Coronary artery (tissue), 2 donors: Measurements from ENCODE around the gene RNU1-3.
A peak's percentile ranks its signal among the peaks of the same experiment; 100 is the strongest.
"Not testable (repeated sequence)": the region's sequence is repeated elsewhere in the genome, so short reads cannot be mapped to it uniquely, and the experiment has no call there.

Experiments used
- DNase-seq: peaks from one replicate; pipeline ENCODE4 v3.0.0-alpha.2; 2017; ENCODE audit warnings: low spot score
- H3K27ac ChIP-seq, 2 donors: fragments of 200-600 bp; sonication (generic); one replicate each; pipeline ENCODE4 v1.5.1; 2016 to 2019
- H3K4me3 ChIP-seq: fragments of 200-600 bp; sonication (generic); 2 replicates; pipeline ENCODE4 v1.5.1; 2016; ENCODE audit warnings: mild to moderate bottlenecking, moderate library complexity
- CTCF ChIP-seq: fragments of 200-600 bp; sonication (generic); IDR thresholded peaks from one replicate; pipeline ENCODE4 v1.5.1; 2019; ENCODE audit warnings: antibody characterized with exemption

RNU1-3 gene

GRCh38 chr1:16645271-16646060, 21.3 kb downstream of the RNU1-3 start:
- DNase-seq = peak; percentile 85
- peak overlapping the region; percentile 75 for H3K4me3 ChIP-seq

GRCh38 chr1:16644482-16645270, 22.1 kb downstream of the RNU1-3 start:
- peak; percentile 99 for DNase-seq
- peak overlapping the region; percentile 75 for H3K4me3 ChIP-seq
- H3K27ac ChIP-seq = peak overlapping the region; percentile 62 to 77

More at GRCh38 chr1:16645271-16646060, 21.3 kb downstream of the RNU1-3 start:
- H3K27ac ChIP-seq = peak overlapping the region; percentile 62 to 77

- no peak for TF ChIP-seq CTCF
- H3K27ac ChIP-seq = peak overlapping the region; percentile 62 to 77
- DNase-seq = no peak
- H3K4me3 ChIP-seq = peak overlapping the region; percentile 75
Measured at GRCh38 chr1:16644193-16644481, 22.6 kb downstream of the RNU1-3 start.

GRCh38 chr1:16643476-16644192, 23.1 kb downstream of the RNU1-3 start:
- Histone ChIP-seq H3K27ac (peak overlapping the region; percentile 62 to 77), H3K4me3 (peak overlapping the region; percentile 75)
- DNase-seq = peak; percentile 84

DNA sequence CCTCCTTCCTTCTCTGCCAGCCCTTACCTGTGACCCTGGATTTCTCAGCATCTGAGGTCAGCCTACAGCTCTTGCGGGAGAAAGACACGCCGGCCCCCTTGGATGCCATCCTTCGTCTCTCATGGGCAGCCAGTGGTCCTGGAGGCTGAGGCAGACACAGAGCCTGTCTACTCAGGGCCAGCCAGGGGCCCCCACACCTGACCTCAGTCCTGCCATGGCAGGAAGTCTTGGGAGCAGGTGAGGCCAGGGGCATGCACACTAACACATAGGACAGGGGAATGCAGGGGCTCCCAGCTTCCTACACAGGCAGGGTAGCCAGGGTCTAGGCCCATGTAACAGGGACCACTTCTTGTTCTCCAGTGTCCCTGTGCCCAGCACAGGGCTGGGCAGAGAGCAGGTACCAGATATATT, 23.7 kb downstream of the RNU1-3 start:
- H3K4me3 ChIP-seq = peak overlapping the region; percentile 75
- H3K27ac ChIP-seq = not testable (repeated sequence)
- DNase-seq = peak; percentile 84

DNA sequence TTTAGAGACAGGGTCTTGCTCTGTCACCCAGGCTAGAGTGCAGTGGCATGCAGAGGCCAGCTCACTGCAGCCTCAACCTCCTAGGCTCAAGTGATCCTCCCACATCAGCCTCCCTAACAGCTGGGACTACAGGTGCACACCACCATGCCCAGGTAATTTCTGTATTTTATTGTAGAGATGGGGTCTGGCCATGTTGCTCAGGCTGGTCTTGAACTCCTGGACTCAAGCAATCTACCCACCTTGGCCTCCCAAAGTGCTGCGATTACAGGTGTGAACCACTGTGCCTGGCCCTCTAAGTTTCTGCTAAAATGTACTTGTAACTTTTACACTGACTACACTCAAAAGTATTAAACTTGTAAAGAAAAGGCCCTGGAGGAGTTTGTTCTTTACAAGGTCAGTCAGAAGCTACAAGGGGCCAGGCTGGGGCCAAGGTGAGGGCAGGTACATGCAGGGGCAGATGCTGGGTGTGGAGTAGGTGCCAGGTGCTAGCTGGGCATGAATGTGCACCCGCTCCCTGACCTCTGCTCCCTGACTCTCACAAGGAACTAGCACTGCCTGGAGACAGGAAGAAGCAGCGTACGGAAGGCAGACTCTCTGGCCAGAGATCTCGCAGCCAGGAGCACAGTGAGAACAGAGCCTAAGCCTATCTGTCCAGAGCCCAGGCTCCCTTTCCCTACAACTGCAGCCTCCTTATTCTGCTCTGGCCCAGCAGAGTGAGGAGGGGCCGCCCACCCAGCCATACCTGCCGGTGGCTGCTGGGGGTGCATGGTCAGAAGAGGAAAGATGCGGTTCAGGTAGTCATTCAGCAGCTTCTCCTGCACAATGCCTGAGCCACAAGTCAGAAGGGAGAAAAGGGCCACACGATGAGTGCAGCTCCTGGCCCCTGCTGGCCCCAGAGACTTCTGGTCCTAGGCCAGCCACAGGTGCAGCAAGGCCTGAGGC, 24.5 kb downstream of the RNU1-3 start:
- DNase-seq = peak; percentile 74
- not testable (repeated sequence) for H3K27ac ChIP-seq, H3K4me3 ChIP-seq

DNA sequence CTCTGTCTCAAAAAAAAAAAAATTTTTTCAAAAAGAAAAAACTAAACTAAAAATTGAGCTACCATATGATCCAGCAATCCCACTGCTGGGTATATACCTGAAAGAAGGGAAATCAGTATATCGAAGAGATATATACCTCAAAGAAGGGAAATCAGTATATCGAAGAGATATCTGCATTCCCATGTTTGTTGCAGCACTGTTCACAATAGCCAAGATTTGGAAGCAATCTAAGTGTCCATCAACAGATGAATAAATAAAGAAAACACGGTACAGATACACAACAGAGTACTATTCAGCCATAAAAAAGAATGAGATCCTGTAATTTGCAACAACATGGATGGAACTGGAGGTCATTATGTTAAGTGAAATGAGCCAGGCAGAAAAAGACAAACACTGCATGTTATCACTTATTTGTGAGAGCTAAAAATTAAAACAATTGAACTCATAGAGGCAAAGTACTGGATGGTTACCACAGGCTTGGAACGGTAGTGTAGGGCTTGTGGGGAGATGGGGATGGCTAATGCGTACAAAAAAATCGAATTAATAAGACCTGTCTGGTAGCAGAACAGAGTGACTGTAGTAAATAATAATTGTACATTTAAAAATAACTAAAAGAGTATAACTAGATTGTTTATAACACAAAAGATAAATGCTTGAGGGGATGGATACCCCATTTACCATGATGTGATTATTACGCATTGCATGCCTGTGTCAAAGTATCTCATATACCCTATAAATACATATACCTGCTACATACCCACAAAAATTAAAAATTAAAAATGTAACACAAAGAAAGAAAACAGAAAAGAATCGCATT, 25.4 kb downstream of the RNU1-3 start:
- not testable (repeated sequence) for H3K27ac ChIP-seq, H3K4me3 ChIP-seq
- DNase-seq = peak; percentile 41

DNA sequence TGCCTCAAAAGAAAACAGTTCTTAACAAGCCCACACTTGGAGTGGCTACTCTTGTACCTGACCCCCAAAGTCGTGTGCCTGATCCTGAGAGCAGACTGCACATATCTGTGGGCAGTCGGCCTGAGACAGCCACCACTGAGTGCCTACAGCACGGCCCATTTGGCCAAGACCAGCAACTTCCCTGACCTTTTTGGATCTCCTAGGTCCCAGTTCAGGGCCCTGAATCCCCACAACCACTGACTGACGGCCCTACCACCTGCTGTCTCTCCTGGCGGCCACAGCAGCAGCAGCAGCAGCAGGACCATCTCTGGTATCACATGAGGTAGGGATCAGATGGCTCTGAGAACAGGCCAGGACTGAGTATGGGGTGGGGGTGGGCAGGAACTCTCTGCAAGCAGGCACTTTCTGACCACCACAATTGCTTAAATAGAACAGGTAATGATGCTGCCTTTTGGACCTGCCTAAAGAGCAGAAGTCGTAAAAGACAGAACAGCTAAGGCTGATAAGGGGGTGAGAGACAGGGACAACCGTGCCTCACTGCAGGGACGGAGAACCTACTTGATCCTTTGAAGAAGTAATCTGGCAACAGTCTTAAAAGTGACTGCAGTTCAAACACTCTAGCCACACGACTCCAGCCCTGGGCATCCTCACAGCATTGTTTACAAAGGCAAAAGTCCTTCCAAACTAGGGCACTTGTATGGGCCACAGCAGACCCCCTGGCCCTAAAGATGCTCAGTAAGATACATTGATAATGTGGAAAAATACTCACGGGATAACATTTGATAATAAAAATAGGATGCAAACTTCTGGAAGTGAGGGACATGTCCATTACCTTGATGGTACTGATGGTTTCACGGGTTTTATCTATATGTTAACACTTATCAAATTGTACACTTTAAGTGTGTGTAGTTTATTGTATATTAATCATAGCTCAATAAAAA, 27.4 kb downstream of the RNU1-3 start:
- not testable (repeated sequence) for H3K4me3 ChIP-seq, H3K27ac ChIP-seq
- peak; percentile 83 for DNase-seq

- DNase-seq = peak; percentile 75
- H3K4me3 ChIP-seq = not testable (repeated sequence)
Measured at GRCh38 chr1:16637941-16638778, 28.6 kb downstream of the RNU1-3 start.

DNA sequence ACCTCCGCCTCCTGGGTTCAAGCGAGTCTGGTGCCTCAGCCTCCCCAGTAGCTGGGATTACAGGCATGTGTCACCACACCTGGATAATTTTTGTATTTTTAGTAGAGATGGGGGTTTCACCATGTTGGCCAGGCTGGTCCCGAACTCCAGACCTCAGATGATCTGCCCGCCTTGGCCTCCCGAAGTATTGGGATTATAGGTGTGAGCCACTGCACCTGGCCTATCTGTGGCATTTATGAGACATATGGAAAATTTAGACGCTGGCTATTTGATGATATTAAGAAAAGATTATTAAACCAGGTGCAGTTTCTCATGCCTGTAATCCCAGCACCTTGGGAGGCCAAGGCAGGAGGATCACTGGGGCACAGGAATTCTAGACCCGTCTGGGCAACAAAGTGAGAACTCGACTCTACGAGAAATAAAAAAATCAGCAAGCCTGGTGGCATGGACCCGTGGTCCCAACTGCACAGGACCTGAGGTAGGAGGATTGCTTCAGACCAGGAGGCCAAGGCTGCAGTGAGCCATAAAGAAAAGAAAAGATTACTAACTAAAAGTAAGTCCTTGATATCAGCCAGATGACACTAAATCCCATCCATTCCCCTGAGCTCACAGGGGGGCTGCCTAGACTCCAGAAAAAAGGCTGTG, 30.1 kb downstream of the RNU1-3 start:
- H3K4me3 ChIP-seq, H3K27ac ChIP-seq: not testable (repeated sequence)
- peak; percentile 77 for DNase-seq

More at GRCh38 chr1:16637941-16638778, 28.6 kb downstream of the RNU1-3 start:
- not testable (repeated sequence) for H3K27ac ChIP-seq

DNA sequence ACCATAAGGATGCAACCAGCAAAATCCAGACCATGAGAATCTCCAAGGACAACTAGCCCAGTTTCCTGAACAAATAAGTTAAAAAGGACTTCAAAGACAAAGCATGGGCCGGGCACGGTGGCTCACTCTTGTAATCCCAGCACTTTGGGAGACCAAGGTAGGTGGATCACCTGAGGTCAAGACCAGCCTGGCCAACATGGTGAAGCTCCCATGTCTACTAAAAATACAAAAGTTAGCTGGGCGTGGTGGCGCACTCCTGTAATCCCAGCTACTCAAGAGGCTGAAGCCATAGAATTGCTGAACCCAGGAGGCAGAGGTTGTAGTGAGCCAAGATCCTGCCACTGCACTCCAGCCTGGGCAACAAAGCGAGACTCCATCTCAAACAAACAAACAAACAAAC, 30.8 kb downstream of the RNU1-3 start:
- not testable (repeated sequence) for H3K27ac ChIP-seq
- DNase-seq = peak; percentile 76

DNA sequence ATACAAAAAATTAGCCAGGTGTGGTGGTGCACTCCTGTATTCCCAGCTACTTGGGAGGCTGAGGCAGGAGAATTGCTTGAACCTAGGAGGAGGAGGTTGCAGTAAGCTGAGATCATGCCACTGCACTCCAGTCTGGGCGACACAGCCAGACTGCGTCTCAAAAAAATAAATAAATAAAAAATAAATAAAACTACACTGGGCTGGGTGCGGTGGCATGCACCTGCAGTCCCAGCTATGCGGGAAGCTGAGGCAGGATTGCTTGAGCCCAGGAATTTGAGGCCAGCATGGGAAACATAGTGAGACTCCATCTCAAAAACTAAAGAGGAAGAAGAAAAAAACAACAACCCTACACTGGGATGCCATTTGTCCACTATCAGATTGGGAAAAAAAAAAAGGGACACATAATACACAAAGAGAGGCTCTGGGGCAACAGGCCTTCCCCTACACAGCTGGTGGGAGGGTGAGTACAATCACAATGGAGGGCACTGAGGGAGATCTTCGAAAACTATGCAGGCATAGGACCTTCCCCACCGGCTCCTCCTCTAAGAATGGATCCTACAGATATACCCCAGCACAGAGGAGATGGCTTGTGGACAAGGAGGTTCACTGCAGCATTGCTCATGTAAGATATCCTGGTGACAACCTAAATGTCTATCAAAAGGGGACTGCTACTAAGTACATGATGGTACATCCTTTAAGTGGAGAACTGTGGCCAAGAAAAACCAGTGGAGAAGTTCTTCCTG, 33.0 kb downstream of the RNU1-3 start:
- peak; percentile 73 for DNase-seq
- not testable (repeated sequence) for H3K27ac ChIP-seq, H3K4me3 ChIP-seq

More for the DNA sequence above, 30.8 kb downstream of the RNU1-3 start:
- H3K4me3 ChIP-seq = not testable (repeated sequence)
